ENCODE results near the gene TAPBP.
"Not testable (repeated sequence)": the region's sequence is repeated elsewhere in the genome, so short reads cannot be mapped to it uniquely, and the experiment has no call there.

TAPBP gene

GRCh38 chr6:33289784-33290315 lies 24.0 kb downstream of the TAPBP start:
- Histone ChIP-seq H3K4me3 (ENCODE audit: insufficient read depth, low read depth, low read length, poor library complexity, severe bottlenecking) (peak overlapping the region; percentile 74), H3K9me3 (ENCODE audit: control insufficient read depth, low read length) (no peaks in the 10 kb centered on the region), H3K4me1 (ENCODE audit: control insufficient read depth, insufficient read depth, low read length, poor library complexity, severe bottlenecking) (peaks cover 8% of the 10 kb centered on the region), H3K27me3 (replicated peaks; ENCODE audit: control insufficient read depth, insufficient read depth, low read length, poor library complexity, severe bottlenecking) (no peaks in the 10 kb centered on the region), H3K36me3 (ENCODE audit: control insufficient read depth, insufficient read depth, low read length) (peaks cover 34% of the 10 kb centered on the region), H3K27ac (ENCODE audit: insufficient read depth, low read length, poor library complexity, severe bottlenecking) (peak overlapping the region; percentile 81)
- no peak for DNase-seq

GRCh38 chr6:33288921-33289783 lies 24.7 kb downstream of the TAPBP start, which contains the start of the genes PFDN6 and WDR46:
Gene PFDN6, plus strand, starts transcription at chr6:33289601. Its CDS starts 256 bp downstream, at chr6:33289857.
Gene WDR46, minus strand, starts transcription at chr6:33289239. Its CDS starts 69 bp downstream, at chr6:33289170.
- peak; percentile 59 to 78 (median 77) for DNase-seq
- Histone ChIP-seq H3K9me3 (ENCODE audit: control insufficient read depth, low read length) (no peaks in the 10 kb centered on the region), H3K27me3 (replicated peaks; ENCODE audit: control insufficient read depth, insufficient read depth, low read length, poor library complexity, severe bottlenecking) (no peaks in the 10 kb centered on the region), H3K27ac (ENCODE audit: insufficient read depth, low read length, poor library complexity, severe bottlenecking) (peak within 1 kb of the TSS; percentile 81), H3K36me3 (ENCODE audit: control insufficient read depth, insufficient read depth, low read length) (peaks cover 41% of the 10 kb centered on the region), H3K4me1 (ENCODE audit: control insufficient read depth, insufficient read depth, low read length, poor library complexity, severe bottlenecking) (peaks cover 8% of the 10 kb centered on the region), H3K4me3 (ENCODE audit: insufficient read depth, low read depth, low read length, poor library complexity, severe bottlenecking) (peak within 1 kb of the TSS; percentile 74)

- no peaks in the 10 kb centered on the region for H3K27me3 ChIP-seq (replicated peaks; ENCODE audit: control insufficient read depth, insufficient read depth, low read length, poor library complexity, severe bottlenecking)
- no peak for DNase-seq
- peaks cover 44% of the 10 kb centered on the region for H3K36me3 ChIP-seq (ENCODE audit: control insufficient read depth, insufficient read depth, low read length)
- peak overlapping the region; percentile 74 for H3K4me3 ChIP-seq (ENCODE audit: insufficient read depth, low read depth, low read length, poor library complexity, severe bottlenecking)
- H3K9me3 ChIP-seq (ENCODE audit: control insufficient read depth, low read length), result no peaks in the 10 kb centered on the region
- peak overlapping the region; percentile 81 for H3K27ac ChIP-seq (ENCODE audit: insufficient read depth, low read length, poor library complexity, severe bottlenecking)
- peaks cover 8% of the 10 kb centered on the region for H3K4me1 ChIP-seq (ENCODE audit: control insufficient read depth, insufficient read depth, low read length, poor library complexity, severe bottlenecking)
Measured at GRCh38 chr6:33288141-33288920, 25.5 kb downstream of the TAPBP start.

- Histone ChIP-seq H3K4me3 (ENCODE audit: insufficient read depth, low read depth, low read length, poor library complexity, severe bottlenecking) (no peak overlapping the region), H3K9me3 (ENCODE audit: control insufficient read depth, low read length) (no peaks in the 10 kb centered on the region), H3K36me3 (ENCODE audit: control insufficient read depth, insufficient read depth, low read length) (peaks cover 39% of the 10 kb centered on the region), H3K4me1 (ENCODE audit: control insufficient read depth, insufficient read depth, low read length, poor library complexity, severe bottlenecking) (peaks cover 8% of the 10 kb centered on the region), H3K27me3 (replicated peaks; ENCODE audit: control insufficient read depth, insufficient read depth, low read length, poor library complexity, severe bottlenecking) (no peaks in the 10 kb centered on the region), H3K27ac (ENCODE audit: insufficient read depth, low read length, poor library complexity, severe bottlenecking) (no peak overlapping the region)
- DNase-seq, result no peak
Measured at GRCh38 chr6:33286946-33287914, 26.6 kb downstream of the TAPBP start.

GRCh38 chr6:33285214-33285613 lies 28.7 kb downstream of the TAPBP start:
- H3K27ac ChIP-seq (ENCODE audit: insufficient read depth, low read length, poor library complexity, severe bottlenecking); H3K4me3 ChIP-seq (ENCODE audit: insufficient read depth, low read depth, low read length, poor library complexity, severe bottlenecking); H3K4me1 ChIP-seq (ENCODE audit: control insufficient read depth, insufficient read depth, low read length, poor library complexity, severe bottlenecking); H3K9me3 ChIP-seq (ENCODE audit: control insufficient read depth, low read length); H3K27me3 ChIP-seq (replicated peaks; ENCODE audit: control insufficient read depth, insufficient read depth, low read length, poor library complexity, severe bottlenecking); DNase-seq: not testable (repeated sequence)
- peaks cover 35% of the 10 kb centered on the region for H3K36me3 ChIP-seq (ENCODE audit: control insufficient read depth, insufficient read depth, low read length)

- Histone ChIP-seq H3K36me3 (ENCODE audit: control insufficient read depth, insufficient read depth, low read length) (peaks cover 43% of the 10 kb centered on the region), H3K4me3 (ENCODE audit: insufficient read depth, low read depth, low read length, poor library complexity, severe bottlenecking) (no peak overlapping the region)
- no peak for DNase-seq
Measured at GRCh38 chr6:33280539-33280938, 33.3 kb downstream of the TAPBP start.

GRCh38 chr6:33279971-33280511 lies 33.8 kb downstream of the TAPBP start:
- DNase-seq, result no peak
- Histone ChIP-seq H3K4me1 (ENCODE audit: control insufficient read depth, insufficient read depth, low read length, poor library complexity, severe bottlenecking) (peaks cover 32% of the 10 kb centered on the region), H3K27ac (ENCODE audit: insufficient read depth, low read length, poor library complexity, severe bottlenecking) (no peak overlapping the region)

More at GRCh38 chr6:33280539-33280938, 33.3 kb downstream of the TAPBP start:
- no peaks in the 10 kb centered on the region for H3K9me3 ChIP-seq (ENCODE audit: control insufficient read depth, low read length)
- no peak overlapping the region for H3K27ac ChIP-seq (ENCODE audit: insufficient read depth, low read length, poor library complexity, severe bottlenecking)
- H3K4me1 ChIP-seq (ENCODE audit: control insufficient read depth, insufficient read depth, low read length, poor library complexity, severe bottlenecking), result peaks cover 32% of the 10 kb centered on the region
- no peaks in the 10 kb centered on the region for H3K27me3 ChIP-seq (replicated peaks; ENCODE audit: control insufficient read depth, insufficient read depth, low read length, poor library complexity, severe bottlenecking)

GRCh38 chr6:33279257-33279695 lies 34.6 kb downstream of the TAPBP start:
- no peak overlapping the region for H3K4me3 ChIP-seq (ENCODE audit: insufficient read depth, low read depth, low read length, poor library complexity, severe bottlenecking)
- H3K9me3 ChIP-seq (ENCODE audit: control insufficient read depth, low read length), result no peaks in the 10 kb centered on the region
- no peak for DNase-seq
- peaks cover 46% of the 10 kb centered on the region for H3K36me3 ChIP-seq (ENCODE audit: control insufficient read depth, insufficient read depth, low read length)
- H3K27me3 ChIP-seq (replicated peaks; ENCODE audit: control insufficient read depth, insufficient read depth, low read length, poor library complexity, severe bottlenecking), result no peaks in the 10 kb centered on the region
- peak overlapping the region; percentile 13 for H3K27ac ChIP-seq (ENCODE audit: insufficient read depth, low read length, poor library complexity, severe bottlenecking)
- peaks cover 38% of the 10 kb centered on the region for H3K4me1 ChIP-seq (ENCODE audit: control insufficient read depth, insufficient read depth, low read length, poor library complexity, severe bottlenecking)

More at GRCh38 chr6:33279971-33280511, 33.8 kb downstream of the TAPBP start:
- peaks cover 48% of the 10 kb centered on the region for H3K36me3 ChIP-seq (ENCODE audit: control insufficient read depth, insufficient read depth, low read length)
- no peaks in the 10 kb centered on the region for H3K9me3 ChIP-seq (ENCODE audit: control insufficient read depth, low read length)
- no peaks in the 10 kb centered on the region for H3K27me3 ChIP-seq (replicated peaks; ENCODE audit: control insufficient read depth, insufficient read depth, low read length, poor library complexity, severe bottlenecking)
- H3K4me3 ChIP-seq (ENCODE audit: insufficient read depth, low read depth, low read length, poor library complexity, severe bottlenecking), result no peak overlapping the region

- Histone ChIP-seq H3K4me1 (ENCODE audit: control insufficient read depth, insufficient read depth, low read length, poor library complexity, severe bottlenecking) (peaks cover 43% of the 10 kb centered on the region), H3K4me3 (ENCODE audit: insufficient read depth, low read depth, low read length, poor library complexity, severe bottlenecking) (no peak overlapping the region), H3K36me3 (ENCODE audit: control insufficient read depth, insufficient read depth, low read length) (peaks cover 42% of the 10 kb centered on the region), H3K27me3 (replicated peaks; ENCODE audit: control insufficient read depth, insufficient read depth, low read length, poor library complexity, severe bottlenecking) (no peaks in the 10 kb centered on the region), H3K9me3 (ENCODE audit: control insufficient read depth, low read length) (no peaks in the 10 kb centered on the region), H3K27ac (ENCODE audit: insufficient read depth, low read length, poor library complexity, severe bottlenecking) (peak overlapping the region; percentile 13)
- DNase-seq, result no peak
Measured at GRCh38 chr6:33278810-33279209, 35.1 kb downstream of the TAPBP start.
